SK-N-SH treated with all-trans-retinoic acid at 6 μM for 48 hours (cell line): ENCODE data around the gene PAEP.

Experiments used
- ATAC-seq: fragments of 200-7000 bp; cut with Tn5 transposase; 3 replicates; pipeline ENCODE4 v1.9.1; 2020; ENCODE audit warnings: mild to moderate bottlenecking, moderate library complexity
- ARNTL ChIP-seq: fragments of 450-650 bp; formaldehyde crosslinking; IDR thresholded peaks from 2 replicates; pipeline ENCODE4 v1.5.0; 2020; ENCODE audit warnings: low read depth, mild to moderate bottlenecking, moderate library complexity, borderline replicate concordance
- BACH2 ChIP-seq: fragments of 250-450 bp; sonication (Bioruptor Pico); IDR thresholded peaks from 2 replicates; pipeline ENCODE4 v1.9.0; 2021; ENCODE audit warnings: mild to moderate bottlenecking, borderline replicate concordance
- CREB5 ChIP-seq: fragments of 250-450 bp; sonication (Bioruptor Pico); IDR thresholded peaks from 2 replicates; pipeline ENCODE4 v1.5.1; 2020; ENCODE audit warnings: low read depth, mild to moderate bottlenecking, moderate library complexity
- CSDC2 ChIP-seq: fragments of 250-450 bp; sonication (Bioruptor Pico); IDR thresholded peaks from 2 replicates; pipeline ENCODE4 v1.5.0; 2020; ENCODE audit warnings: mild to moderate bottlenecking, moderate library complexity
- CSRNP3 ChIP-seq: fragments of 250-450 bp; sonication (Bioruptor Pico); IDR thresholded peaks from 2 replicates; pipeline ENCODE4 v1.5.1; 2021; ENCODE audit warnings: mild to moderate bottlenecking, moderate library complexity
- ESRRG ChIP-seq: fragments of 250-450 bp; sonication (Bioruptor Pico); IDR thresholded peaks from 2 replicates; pipeline ENCODE4 v1.6.1; 2021; ENCODE audit warnings: mild to moderate bottlenecking
- ISL1 ChIP-seq: fragments of 250-450 bp; sonication (Bioruptor Pico); IDR thresholded peaks from 2 replicates; pipeline ENCODE4 v2.1.2; 2022; ENCODE audit warnings: mild to moderate bottlenecking, moderate library complexity
- OSR1 ChIP-seq: fragments of 250-450 bp; sonication (Bioruptor Pico); IDR thresholded peaks from 2 replicates; pipeline ENCODE4 v1.8.0; 2022; ENCODE audit warnings: moderate library complexity, mild to moderate bottlenecking, inconsistent platforms
- PPARA ChIP-seq: fragments of 250-450 bp; sonication (Bioruptor Pico); IDR thresholded peaks from 2 replicates; pipeline ENCODE4 v1.5.0; 2020; ENCODE audit warnings: mild to moderate bottlenecking, borderline replicate concordance
- RARB ChIP-seq: fragments of 250-450 bp; sonication (Bioruptor Pico); IDR thresholded peaks from 2 replicates; pipeline ENCODE4 v1.8.0; 2021; ENCODE audit warnings: mild to moderate bottlenecking, moderate library complexity
- SNAI2 ChIP-seq: fragments of 250-450 bp; sonication (Bioruptor Pico); IDR thresholded peaks from 2 replicates; pipeline ENCODE4 v1.5.0; 2020; ENCODE audit warnings: mild to moderate bottlenecking, moderate library complexity
- TCF4 ChIP-seq: fragments of 250-450 bp; sonication (Bioruptor Pico); IDR thresholded peaks from 2 replicates; pipeline ENCODE4 v1.8.0; 2021; ENCODE audit warnings: mild to moderate bottlenecking, moderate library complexity, borderline replicate concordance
- TOX ChIP-seq: fragments of 250-450 bp; sonication (Bioruptor Pico); IDR thresholded peaks from 2 replicates; pipeline ENCODE4 v1.8.0; 2021; ENCODE audit warnings: mild to moderate bottlenecking, moderate library complexity, borderline replicate concordance
- ZC3H10 ChIP-seq: fragments of 250-450 bp; sonication (Bioruptor Pico); IDR thresholded peaks from 2 replicates; pipeline ENCODE4 v1.5.1; 2021; ENCODE audit warnings: mild to moderate bottlenecking, moderate library complexity
- ZFP3 ChIP-seq: fragments of 250-450 bp; sonication (Bioruptor Pico); IDR thresholded peaks from 2 replicates; pipeline ENCODE4 v1.5.0; 2020; ENCODE audit warnings: mild to moderate bottlenecking, moderate library complexity
- ZFP30 ChIP-seq: fragments of 450-650 bp; formaldehyde crosslinking; IDR thresholded peaks from 2 replicates; pipeline ENCODE4 v1.5.0; 2022; ENCODE audit warnings: mild to moderate bottlenecking, moderate library complexity
- ZNF70 ChIP-seq: fragments of 450-650 bp; formaldehyde crosslinking; IDR thresholded peaks from 2 replicates; pipeline ENCODE4 v1.5.0; 2020; ENCODE audit warnings: mild to moderate bottlenecking, moderate library complexity
- ZNF8 ChIP-seq: fragments of 450-650 bp; formaldehyde crosslinking; IDR thresholded peaks from 2 replicates; pipeline ENCODE4 v1.5.0; 2020; ENCODE audit warnings: mild to moderate bottlenecking, moderate library complexity
- TF ChIP-seq, protein P1 (sequence below): fragments of 250-450 bp; sonication (Bioruptor Pico); IDR thresholded peaks from 2 replicates; pipeline ENCODE4 v1.5.0; 2020; ENCODE audit warnings: mild to moderate bottlenecking, moderate library complexity
- TF ChIP-seq, protein P2 (sequence below): fragments of 250-450 bp; sonication (Bioruptor Pico); IDR thresholded peaks from 2 replicates; pipeline ENCODE4 v1.8.0; 2021; ENCODE audit warnings: low read depth, mild to moderate bottlenecking, moderate library complexity, borderline replicate concordance
- TF ChIP-seq, protein P3 (sequence below): fragments of 250-450 bp; sonication (Bioruptor Pico); IDR thresholded peaks from 2 replicates; pipeline ENCODE4 v1.8.0; 2020; ENCODE audit warnings: mild to moderate bottlenecking, moderate library complexity, borderline replicate concordance

PAEP gene

GRCh38 chr9:135606885-135607259 is 45.3 kb downstream of the PAEP start:
- TF ChIP-seq RARB (CRISPR knock-in tag) (no peak), ARNTL (CRISPR knock-in tag) (no peak), ZC3H10 (no peak), ISL1 (CRISPR knock-in tag) (no peak)
- TF ChIP-seq, all 23 proteins: peak for 0
- ATAC-seq = no peak

- no peak for ATAC-seq
- TF ChIP-seq SNAI2 (CRISPR knock-in tag) (no peak), ZFP3 (CRISPR knock-in tag) (no peak), PPARA (CRISPR knock-in tag) (no peak), ZFP30 (no peak), BACH2 (CRISPR knock-in tag) (no peak)
- TF ChIP-seq, protein P1, sequence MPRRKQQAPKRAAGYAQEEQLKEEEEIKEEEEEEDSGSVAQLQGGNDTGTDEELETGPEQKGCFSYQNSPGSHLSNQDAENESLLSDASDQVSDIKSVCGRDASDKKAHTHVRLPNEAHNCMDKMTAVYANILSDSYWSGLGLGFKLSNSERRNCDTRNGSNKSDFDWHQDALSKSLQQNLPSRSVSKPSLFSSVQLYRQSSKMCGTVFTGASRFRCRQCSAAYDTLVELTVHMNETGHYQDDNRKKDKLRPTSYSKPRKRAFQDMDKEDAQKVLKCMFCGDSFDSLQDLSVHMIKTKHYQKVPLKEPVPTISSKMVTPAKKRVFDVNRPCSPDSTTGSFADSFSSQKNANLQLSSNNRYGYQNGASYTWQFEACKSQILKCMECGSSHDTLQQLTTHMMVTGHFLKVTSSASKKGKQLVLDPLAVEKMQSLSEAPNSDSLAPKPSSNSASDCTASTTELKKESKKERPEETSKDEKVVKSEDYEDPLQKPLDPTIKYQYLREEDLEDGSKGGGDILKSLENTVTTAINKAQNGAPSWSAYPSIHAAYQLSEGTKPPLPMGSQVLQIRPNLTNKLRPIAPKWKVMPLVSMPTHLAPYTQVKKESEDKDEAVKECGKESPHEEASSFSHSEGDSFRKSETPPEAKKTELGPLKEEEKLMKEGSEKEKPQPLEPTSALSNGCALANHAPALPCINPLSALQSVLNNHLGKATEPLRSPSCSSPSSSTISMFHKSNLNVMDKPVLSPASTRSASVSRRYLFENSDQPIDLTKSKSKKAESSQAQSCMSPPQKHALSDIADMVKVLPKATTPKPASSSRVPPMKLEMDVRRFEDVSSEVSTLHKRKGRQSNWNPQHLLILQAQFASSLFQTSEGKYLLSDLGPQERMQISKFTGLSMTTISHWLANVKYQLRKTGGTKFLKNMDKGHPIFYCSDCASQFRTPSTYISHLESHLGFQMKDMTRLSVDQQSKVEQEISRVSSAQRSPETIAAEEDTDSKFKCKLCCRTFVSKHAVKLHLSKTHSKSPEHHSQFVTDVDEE (CRISPR knock-in tag) = no peak
- TF ChIP-seq, protein P2, sequence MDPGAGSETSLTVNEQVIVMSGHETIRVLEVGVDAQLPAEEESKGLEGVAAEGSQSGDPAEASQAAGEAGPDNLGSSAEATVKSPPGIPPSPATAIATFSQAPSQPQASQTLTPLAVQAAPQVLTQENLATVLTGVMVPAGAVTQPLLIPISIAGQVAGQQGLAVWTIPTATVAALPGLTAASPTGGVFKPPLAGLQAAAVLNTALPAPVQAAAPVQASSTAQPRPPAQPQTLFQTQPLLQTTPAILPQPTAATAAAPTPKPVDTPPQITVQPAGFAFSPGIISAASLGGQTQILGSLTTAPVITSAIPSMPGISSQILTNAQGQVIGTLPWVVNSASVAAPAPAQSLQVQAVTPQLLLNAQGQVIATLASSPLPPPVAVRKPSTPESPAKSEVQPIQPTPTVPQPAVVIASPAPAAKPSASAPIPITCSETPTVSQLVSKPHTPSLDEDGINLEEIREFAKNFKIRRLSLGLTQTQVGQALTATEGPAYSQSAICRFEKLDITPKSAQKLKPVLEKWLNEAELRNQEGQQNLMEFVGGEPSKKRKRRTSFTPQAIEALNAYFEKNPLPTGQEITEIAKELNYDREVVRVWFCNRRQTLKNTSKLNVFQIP (CRISPR knock-in tag) = no peak
- TF ChIP-seq, protein P3, sequence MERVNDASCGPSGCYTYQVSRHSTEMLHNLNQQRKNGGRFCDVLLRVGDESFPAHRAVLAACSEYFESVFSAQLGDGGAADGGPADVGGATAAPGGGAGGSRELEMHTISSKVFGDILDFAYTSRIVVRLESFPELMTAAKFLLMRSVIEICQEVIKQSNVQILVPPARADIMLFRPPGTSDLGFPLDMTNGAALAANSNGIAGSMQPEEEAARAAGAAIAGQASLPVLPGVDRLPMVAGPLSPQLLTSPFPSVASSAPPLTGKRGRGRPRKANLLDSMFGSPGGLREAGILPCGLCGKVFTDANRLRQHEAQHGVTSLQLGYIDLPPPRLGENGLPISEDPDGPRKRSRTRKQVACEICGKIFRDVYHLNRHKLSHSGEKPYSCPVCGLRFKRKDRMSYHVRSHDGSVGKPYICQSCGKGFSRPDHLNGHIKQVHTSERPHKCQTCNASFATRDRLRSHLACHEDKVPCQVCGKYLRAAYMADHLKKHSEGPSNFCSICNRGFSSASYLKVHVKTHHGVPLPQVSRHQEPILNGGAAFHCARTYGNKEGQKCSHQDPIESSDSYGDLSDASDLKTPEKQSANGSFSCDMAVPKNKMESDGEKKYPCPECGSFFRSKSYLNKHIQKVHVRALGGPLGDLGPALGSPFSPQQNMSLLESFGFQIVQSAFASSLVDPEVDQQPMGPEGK (CRISPR knock-in tag) = no peak
Observed at GRCh38 chr9:135607401-135608293, 46.1 kb downstream of the PAEP start.

DNA sequence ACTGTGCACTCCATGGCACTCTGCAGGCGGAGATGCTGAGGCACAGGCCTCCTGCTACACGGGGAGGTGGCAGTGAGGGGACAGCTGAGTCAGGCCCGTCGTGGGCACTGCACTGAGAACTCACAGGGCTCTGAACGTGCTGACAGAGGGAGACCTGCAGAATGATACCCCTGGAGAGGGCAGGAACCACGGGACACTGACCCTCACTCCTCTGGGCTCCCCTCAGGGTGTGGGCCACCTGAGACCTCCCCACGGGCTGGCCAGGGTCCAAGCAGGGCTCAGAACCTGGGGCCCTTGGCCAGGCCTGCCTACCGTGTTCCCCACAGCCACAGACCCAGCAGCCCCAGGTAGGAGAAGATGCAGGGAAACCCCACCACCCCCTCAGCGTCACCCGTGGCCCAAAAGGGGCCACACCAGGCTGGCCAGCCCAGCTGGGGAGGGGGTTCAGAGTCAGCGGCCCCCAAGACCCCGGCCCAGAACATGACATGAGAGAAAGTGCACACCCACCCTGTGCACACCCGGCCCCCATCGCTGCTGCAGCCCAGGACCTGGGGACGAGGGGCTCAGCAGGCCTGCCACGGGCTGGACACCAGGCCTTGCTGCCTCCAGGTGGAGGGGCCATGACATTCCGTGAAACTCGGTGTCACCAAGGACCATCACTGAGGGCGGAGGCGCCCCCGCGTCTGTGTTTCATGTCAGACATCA is 46.9 kb downstream of the PAEP start:
- TF ChIP-seq, protein P3 (CRISPR knock-in tag) = no peak
- TF ChIP-seq CREB5 (no peak), ZC3H10 (no peak), TOX (no peak), PPARA (CRISPR knock-in tag) (no peak), ESRRG (CRISPR knock-in tag) (no peak), ZFP3 (CRISPR knock-in tag) (no peak), CSDC2 (CRISPR knock-in tag) (no peak), OSR1 (CRISPR knock-in tag) (no peak), SNAI2 (CRISPR knock-in tag) (no peak), TCF4 (CRISPR knock-in tag) (no peak), RARB (CRISPR knock-in tag) (no peak), CSRNP3 (CRISPR knock-in tag) (no peak), ZNF8 (CRISPR knock-in tag) (no peak), BACH2 (CRISPR knock-in tag) (no peak), ZFP30 (no peak), ZNF70 (CRISPR knock-in tag) (no peak)
- ATAC-seq = no peak
